NCI-H1694 treated with DMSO at 0.1 percent for 48 hours (cell line): Measurements from ENCODE around the gene ARL16.
A peak's percentile ranks its signal among the peaks of the same experiment; 100 is the strongest.

ENCODE experiments used
- DNase-seq: peaks from one replicate; lab custom pipeline; 2025; lab: John Stamatoyannopoulos, UW

The ARL16 gene

GRCh38 chr17:81695211-81695610, 11.6 kb upstream of the ARL16 start:
- no peak for DNase-seq

DNA sequence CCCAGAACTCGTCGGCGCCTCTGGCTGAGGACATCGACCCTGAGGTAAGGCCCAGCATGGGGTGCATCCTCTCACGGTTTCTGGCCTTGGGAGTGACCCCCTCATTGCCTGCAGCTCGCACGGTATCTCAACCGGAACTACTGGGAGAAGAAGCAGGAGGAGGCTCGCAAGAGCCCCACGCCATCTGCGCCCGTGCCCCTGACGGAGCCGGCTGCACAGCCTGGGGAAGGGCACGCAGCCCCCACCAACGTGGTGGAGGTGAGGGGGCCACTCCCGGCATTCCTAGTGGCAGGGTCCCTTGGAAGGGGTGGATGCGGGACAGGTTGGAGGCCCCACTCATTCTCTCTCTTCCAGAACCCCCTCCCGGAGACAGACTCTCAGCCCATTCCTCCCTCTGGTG, 11.2 kb upstream of the ARL16 start:
- no peak for DNase-seq

DNA sequence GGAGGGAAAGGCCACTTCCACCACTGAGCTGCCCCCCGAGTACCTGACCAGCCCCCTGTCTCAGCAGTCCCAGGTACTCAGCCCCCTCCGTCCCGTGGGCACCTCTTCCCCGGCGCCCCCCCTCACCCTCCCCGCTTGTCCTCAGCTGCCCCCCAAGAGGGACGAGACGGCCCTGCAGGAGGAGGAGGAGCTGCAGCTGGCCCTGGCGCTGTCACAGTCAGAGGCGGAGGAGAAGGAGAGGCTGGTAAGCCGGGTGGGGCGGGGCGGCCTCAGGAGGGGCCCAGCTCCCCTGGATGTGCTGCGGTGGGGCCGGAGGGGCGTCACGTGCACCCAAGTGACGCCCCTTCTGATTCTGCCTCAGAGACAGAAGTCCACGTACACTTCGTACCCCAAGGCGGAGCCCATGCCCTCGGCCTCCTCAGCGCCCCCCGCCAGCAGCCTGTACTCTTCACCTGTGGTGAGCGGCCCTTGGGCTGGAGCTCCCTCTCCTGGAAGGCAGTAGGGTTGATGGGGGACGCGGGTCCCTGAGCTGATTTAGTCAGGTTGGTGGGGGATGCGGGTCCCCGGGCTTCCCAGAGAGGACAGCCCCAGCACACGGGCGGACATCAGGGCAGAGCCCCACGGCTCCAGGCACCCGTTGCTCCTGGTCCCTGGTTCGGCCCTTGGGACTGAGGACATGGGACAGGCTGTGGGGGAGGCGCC, 10.1 kb upstream of the ARL16 start:
- DNase-seq, result no peak

DNA sequence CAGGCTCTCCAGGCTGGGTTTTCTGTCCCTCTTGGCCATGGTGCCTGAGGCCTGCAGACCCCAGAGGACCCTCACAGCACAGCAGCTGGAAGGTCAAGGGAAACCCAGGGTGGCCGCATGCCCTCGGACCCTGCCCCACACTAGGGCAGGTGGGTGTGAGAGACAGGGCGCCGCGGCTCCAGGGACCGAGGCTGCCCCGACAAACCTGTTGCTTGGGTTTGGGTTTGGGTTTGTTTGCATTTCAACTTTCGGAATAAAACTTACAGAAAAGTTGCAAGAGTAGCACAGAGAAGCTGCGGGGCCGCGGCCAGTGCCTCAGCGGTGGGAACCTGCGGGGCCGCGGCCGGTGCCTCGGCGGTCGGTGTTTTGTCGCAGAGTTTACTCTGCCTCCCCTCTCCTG, 8.0 kb upstream of the ARL16 start:
- DNase-seq, result no peak

GRCh38 chr17:81691196-81691595, 7.6 kb upstream of the ARL16 start:
- DNase-seq, result no peak

- no peak for DNase-seq
These were observed 7.0 kb upstream of the ARL16 start for GRCh38 chr17:81690549-81690948.

DNA sequence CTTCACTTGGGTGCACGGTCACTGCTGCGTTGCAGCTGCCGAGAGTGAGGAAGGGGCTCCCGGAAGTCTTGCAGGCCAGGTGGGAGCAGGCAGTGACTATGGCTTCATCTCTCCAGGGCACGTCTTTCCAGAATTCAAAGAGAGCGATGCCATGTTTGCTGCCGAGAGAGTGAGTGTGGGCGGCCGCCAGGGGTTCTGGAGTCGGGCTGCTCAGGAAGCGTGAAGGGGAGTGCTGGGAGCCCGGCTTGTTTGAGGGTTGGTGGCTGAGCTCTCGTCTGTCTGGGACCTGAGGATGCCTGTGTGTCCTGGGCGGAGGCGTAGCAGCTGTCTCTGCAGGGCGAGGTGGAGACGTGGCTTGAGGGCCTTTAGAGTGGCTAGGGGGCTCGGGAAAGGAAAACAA, 6.5 kb upstream of the ARL16 start:
- DNase-seq, result peak; percentile 16

GRCh38 chr17:81688616-81689015, 5.0 kb upstream of the ARL16 start:
- no peak for DNase-seq

GRCh38 chr17:81687770-81688541, 4.4 kb upstream of the ARL16 start:
- DNase-seq, result peak; percentile 89

DNA sequence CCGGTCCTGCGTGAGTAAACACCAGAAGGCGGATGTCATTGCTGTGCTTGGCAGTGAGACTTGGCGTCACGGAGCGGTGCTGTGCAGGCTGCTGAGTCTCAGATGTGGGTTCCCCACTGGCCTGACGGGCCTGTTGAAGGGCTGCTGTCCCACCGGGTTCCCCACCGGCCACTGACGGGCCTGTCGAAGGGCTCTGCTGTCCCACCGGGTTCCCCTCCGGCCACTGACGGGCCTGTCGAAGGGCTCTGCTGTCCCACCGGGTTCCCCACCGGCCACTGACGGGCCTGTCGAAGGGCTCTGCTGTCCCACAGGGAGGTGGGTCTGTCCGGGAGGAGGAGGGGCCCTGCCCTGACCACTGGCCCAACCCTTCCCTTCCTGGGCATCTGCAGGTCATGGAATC, 3.0 kb upstream of the ARL16 start:
- DNase-seq, result no peak

DNA sequence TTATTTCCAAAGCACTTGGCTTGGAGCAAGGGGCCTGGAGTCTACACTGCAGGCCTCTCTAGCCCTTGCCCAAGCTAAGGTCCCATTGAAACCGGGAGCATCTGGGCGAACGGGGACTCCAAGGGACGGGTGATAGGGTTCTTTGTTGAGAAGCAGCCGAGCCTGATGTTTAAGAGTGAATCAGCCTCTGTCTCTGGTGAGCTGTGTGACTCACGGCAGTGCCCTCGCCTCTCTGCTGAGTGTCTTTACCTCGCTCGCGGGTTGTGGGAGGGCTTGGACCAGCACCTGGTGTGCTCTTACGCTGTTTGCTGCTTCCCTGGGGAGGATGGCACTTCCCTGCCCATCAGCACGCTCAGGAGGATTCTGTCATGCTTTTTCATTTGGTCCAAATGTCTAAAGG, 1.5 kb upstream of the ARL16 start:
- no peak for DNase-seq

GRCh38 chr17:81684442-81684911, 880 bp upstream of the ARL16 start:
- no peak for DNase-seq

GRCh38 chr17:81683208-81683583, 401 bp downstream of the ARL16 start:
- no peak for DNase-seq

- DNase-seq, result no peak
These were observed 911 bp downstream of the ARL16 start for GRCh38 chr17:81682565-81683207.

- peak; percentile 61 for DNase-seq
These were observed 1.9 kb downstream of the ARL16 start for GRCh38 chr17:81681672-81682071.

DNA sequence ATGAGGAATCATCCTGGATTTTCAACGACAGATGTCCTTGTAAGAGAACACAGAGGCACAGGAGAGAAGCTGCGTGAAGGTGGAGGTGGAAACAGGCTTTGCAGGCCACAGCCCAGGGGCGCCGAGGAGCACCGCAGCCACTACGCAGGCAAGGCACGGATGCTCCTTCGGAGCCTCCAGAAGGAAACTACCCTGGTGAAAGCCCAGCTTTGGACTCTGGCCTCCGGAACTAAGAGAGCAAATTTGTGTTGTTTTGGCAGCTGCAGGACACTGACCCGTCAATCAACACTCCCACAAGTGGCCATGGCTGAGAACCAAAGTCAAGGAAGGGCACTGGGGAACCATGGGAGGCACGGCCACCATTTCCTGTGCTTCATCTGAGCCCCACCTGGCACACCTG, 3.4 kb downstream of the ARL16 start:
- DNase-seq, result no peak

DNA sequence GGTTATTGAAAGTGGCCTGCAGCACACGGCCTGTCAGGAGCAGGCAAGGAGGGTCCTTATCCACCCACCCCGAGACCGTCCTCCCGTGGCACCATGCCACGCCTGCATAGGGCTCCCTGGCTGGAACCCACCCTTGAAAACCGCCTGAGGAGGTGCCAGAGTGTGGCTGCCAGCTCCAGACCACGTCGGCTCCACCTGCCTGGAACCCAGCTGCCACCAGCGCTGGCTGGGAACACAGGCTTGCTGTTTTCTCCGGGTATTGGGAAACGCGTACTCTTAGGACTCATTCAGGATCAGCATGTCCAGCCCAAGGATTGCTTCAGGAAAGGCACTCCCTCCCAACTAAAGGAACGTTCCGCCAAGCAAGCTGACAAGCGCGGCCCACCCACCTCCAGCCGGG, 6.7 kb downstream of the ARL16 start:
- no peak for DNase-seq

DNA sequence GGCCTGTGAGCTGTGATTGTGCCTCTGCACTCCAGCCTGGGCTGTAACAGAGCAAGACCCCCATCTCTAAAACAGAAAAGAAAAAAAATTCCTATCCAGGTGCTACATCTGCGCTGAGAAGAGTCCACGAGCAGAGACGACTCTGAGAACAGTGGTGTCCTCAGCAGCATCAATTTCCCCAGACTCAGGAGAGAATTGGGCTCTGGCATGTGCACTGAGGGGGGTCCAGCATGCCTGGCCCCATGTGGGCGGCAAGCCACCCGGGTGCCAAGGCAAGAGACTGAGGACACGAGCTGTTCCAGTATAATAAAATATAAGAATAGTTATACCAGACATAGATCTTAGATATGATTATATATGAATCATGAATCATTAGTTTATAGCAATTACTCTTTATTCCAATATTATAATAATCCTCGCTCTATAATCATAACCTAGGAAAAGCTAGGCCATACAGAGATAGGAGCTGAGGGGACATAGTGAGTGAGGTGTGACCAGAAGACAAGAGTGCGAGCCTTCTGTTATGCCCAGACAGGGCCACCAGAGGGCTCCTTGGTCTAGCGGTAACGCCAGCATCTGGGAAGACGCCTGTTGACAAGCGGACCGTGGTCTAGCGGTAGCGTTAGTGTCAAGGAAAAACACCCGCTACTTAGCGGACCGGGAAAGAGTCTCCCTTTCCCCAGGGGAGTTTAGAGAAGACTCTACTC, 7.9 kb downstream of the ARL16 start:
- DNase-seq, result peak; percentile 34

DNA sequence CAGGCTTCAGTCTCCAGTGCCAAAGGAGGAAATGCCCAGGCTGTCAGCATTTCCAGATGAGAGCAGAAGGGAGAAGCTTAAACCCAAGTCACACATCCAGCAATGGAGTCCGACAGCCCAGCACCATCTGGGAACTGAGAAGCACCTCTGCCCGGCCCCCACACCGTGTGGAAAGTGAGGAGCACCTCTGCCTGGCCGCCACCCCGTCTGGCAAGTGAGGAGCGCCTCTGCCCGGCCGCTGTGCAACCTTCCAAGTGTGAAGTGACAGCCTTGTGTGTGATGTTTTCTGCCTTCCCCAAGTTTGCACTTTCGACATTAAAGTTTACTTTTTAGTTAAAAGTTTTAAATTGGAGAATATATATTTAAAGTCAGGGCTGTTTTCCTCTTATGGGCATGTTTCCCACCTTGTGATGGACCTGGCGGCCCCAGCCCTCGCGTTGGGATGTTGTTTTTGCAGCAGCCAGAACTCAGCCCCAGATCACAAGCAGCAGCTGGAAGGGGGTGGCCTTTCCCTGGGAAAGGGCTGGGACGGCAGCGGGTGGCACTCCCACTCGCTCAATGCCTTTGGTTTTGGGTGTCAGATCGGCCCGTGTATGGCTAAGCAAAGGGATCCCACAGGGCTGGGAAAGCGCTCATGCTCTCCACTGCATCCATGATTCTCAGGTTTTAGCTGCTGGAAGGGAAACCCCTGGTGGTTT, 9.9 kb downstream of the ARL16 start:
- no peak for DNase-seq

- DNase-seq, result no peak
These were observed 10.6 kb downstream of the ARL16 start for GRCh38 chr17:81672954-81673353.

- no peak for DNase-seq
These were observed 11.1 kb downstream of the ARL16 start for GRCh38 chr17:81672504-81672903.

DNA sequence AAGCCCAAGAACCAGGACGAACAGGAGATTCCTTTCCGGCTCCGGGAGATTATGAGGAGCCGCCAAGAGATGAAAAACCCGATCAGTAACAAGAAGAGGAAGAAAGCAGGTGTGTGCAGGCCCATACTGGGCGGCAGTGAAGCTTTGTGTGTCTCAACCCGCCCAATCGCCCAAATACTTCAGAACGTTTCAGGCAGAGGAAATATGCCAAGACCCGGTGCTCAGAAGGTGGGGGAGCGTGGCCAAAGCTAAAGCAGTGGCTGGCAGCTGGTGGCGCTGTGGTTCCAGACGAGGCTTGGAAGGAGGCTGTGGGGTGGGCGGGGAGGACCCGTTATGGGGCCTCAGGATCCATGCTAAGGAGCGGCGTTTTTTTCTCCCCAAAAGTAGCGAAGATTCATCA, 15.8 kb downstream of the ARL16 start:
- no peak for DNase-seq
